Prostate gland (tissue), 2 donors: ENCODE data around the gene PTGES3. TPM values are rescaled to one million over a fixed set of nuclear protein-coding genes. Genes with fewer than 3 reads are reported as not detected.

Experiments used
- DNase-seq: peaks from one replicate; pipeline ENCODE4 v3.0.0-alpha.2; 2019; ENCODE audit warnings: low spot score
- H3K27ac ChIP-seq, 2 donors: fragments of 200-600 bp; sonication (generic); 2 replicates each; pipeline ENCODE4 v1.5.1; 2017 to 2019
- H3K27me3 ChIP-seq: fragments of 200-600 bp; sonication (generic); replicated peaks from 2 replicates; pipeline ENCODE4 v1.5.1; 2019; ENCODE audit not compliant: insufficient read depth
- H3K36me3 ChIP-seq, 2 donors: fragments of 200-600 bp; sonication (generic); 1 replicate in 1 of 2; 2 replicates in 1 of 2; pipeline versions ENCODE4 v1.5.1 to v1.8.1; 2017 to 2019
- H3K4me1 ChIP-seq: fragments of 200-600 bp; sonication (generic); replicated peaks from 2 replicates; pipeline ENCODE4 v1.5.1; 2019
- H3K4me3 ChIP-seq, 2 donors: fragments of 200-600 bp; sonication (generic); 2 replicates each; pipeline ENCODE4 v1.5.1; 2017 to 2019
- H3K9me3 ChIP-seq: fragments of 200-600 bp; sonication (generic); 2 replicates; pipeline ENCODE4 v1.5.1; 2017
- POLR2A ChIP-seq: fragments of 450-650 bp; IDR thresholded peaks from one replicate; pipeline ENCODE4 v1.6.1; 2016; ENCODE audit warnings: antibody characterized with exemption, mild to moderate bottlenecking
- POLR2AphosphoS5 ChIP-seq: sonication (generic); formaldehyde crosslinking; IDR thresholded peaks from one replicate; pipeline ENCODE4 v1.6.1; 2017; ENCODE audit warnings: antibody characterized with exemption
- WGBS: methylation state at CpG from one replicate; pipeline ENCODE4 v1.1.5; 2018; 5-methylcytosine and 5-hydroxymethylcytosine counted together
- intact Hi-C: fragments of 100-400 bp; cut with DNase I; formaldehyde crosslinking; loops from one replicate; pipeline ENCODE4 v1.14.2; 2022
- small RNA-seq, 2 donors: library from RNA; depleted of rRNA; stranded (forward); fragments of <200 nt; gene quantifications; one replicate each; pipeline ENCODE3, GENCODE V24; 2016
- total RNA-seq, 2 donors: library from RNA; depleted of rRNA; stranded (reverse); fragments of >200 nt; gene quantifications; one replicate each; pipeline ENCODE4 v1.1.0, GENCODE V29; 2016
- TF ChIP-seq, protein P1 (sequence below), 4 experiments: fragments of 200-600 bp in 2 of 4; fragments of 450-650 bp in 2 of 4; sonication (generic) in 2 of 4; IDR thresholded peaks; 1 replicate in 3 of 4; 2 replicates in 1 of 4; pipeline ENCODE4 v1.5.1; 2016 to 2019; ENCODE audit warnings: antibody characterized with exemption in 4 of 4, mild to moderate bottlenecking in 2 of 4, moderate library complexity in 2 of 4

The PTGES3 gene
- total RNA-seq, 2 donors from 2014 or later = 94.6 to 125 TPM

- DNase-seq = no peak
- Histone ChIP-seq H3K4me1 (no peaks in the 10 kb centered on the region), H3K36me3 (no peaks in the 10 kb centered on the region), H3K27me3 (no peaks in the 10 kb centered on the region), H3K4me3 (no peak overlapping the region), H3K9me3 (no peaks in the 10 kb centered on the region), H3K27ac (no peak overlapping the region)
- WGBS = 89% methylated on average over 1 of the region's 1 CpG
- intact Hi-C loops = no loop called here
- TF ChIP-seq POLR2A (no peak), POLR2AphosphoS5 (no peak)
- TF ChIP-seq, protein P1, sequence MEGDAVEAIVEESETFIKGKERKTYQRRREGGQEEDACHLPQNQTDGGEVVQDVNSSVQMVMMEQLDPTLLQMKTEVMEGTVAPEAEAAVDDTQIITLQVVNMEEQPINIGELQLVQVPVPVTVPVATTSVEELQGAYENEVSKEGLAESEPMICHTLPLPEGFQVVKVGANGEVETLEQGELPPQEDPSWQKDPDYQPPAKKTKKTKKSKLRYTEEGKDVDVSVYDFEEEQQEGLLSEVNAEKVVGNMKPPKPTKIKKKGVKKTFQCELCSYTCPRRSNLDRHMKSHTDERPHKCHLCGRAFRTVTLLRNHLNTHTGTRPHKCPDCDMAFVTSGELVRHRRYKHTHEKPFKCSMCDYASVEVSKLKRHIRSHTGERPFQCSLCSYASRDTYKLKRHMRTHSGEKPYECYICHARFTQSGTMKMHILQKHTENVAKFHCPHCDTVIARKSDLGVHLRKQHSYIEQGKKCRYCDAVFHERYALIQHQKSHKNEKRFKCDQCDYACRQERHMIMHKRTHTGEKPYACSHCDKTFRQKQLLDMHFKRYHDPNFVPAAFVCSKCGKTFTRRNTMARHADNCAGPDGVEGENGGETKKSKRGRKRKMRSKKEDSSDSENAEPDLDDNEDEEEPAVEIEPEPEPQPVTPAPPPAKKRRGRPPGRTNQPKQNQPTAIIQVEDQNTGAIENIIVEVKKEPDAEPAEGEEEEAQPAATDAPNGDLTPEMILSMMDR (IDR thresholded peaks at IDR 0.05) = no peak
Observed at GRCh38 chr12:56622535-56622934, 65.5 kb downstream of the PTGES3 start.

- no peak for TF ChIP-seq POLR2AphosphoS5
- TF ChIP-seq, protein P1 (IDR thresholded peaks at IDR 0.05) = no peak
- TF ChIP-seq POLR2A = no peak
- DNase-seq = no peak
- Histone ChIP-seq H3K4me3 (no peak overlapping the region), H3K27me3 (no peaks in the 10 kb centered on the region), H3K4me1 (no peaks in the 10 kb centered on the region), H3K36me3 (peaks cover 36 to 42% of the 10 kb centered on the region in 2 donors), H3K27ac (no peak overlapping the region), H3K9me3 (no peaks in the 10 kb centered on the region)
- intact Hi-C loops = no loop called here
Observed at GRCh38 chr12:56616925-56617324, 71.2 kb downstream of the PTGES3 start.

DNA sequence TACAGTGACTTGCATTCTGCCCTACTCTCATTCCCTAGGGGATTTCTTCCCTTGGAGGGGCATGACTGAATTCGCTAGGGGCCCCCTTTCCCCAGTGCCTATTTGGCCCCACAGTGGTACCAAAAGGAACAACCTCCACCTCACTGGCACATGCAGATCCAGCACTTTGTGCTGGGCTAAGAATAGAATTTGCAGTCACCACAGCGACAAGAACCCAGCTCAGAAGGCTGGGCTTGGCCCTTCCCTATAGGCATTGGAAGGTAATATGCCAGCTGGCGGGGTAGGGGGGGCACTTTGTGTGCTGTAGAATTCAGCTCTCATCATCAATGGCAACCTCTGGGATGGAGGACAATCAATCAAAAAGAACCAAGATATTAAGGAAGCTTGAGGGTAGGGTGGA lies 71.8 kb downstream of the PTGES3 start:
- TF ChIP-seq, protein P1 (IDR thresholded peaks at IDR 0.05) = no peak
- no peak for TF ChIP-seq POLR2A
- TF ChIP-seq POLR2AphosphoS5 = no peak
- Histone ChIP-seq H3K27ac (no peak overlapping the region), H3K4me1 (no peaks in the 10 kb centered on the region), H3K9me3 (no peaks in the 10 kb centered on the region), H3K4me3 (no peak overlapping the region), H3K36me3 (peaks cover 42 to 48% of the 10 kb centered on the region in 2 donors), H3K27me3 (no peaks in the 10 kb centered on the region)
- DNase-seq = no peak
- intact Hi-C loops = no loop called here
- WGBS = 97% methylated on average over 3 of the region's 3 CpGs

GRCh38 chr12:56614627-56615026 lies 73.5 kb downstream of the PTGES3 start:
- Histone ChIP-seq H3K27ac (no peak overlapping the region), H3K4me1 (no peaks in the 10 kb centered on the region), H3K27me3 (no peaks in the 10 kb centered on the region), H3K9me3 (no peaks in the 10 kb centered on the region), H3K36me3 (peaks cover 58 to 63% of the 10 kb centered on the region in 2 donors), H3K4me3 (no peak overlapping the region)
- no peak for DNase-seq
- intact Hi-C loops = no loop called here
- TF ChIP-seq, protein P1 (IDR thresholded peaks at IDR 0.05) = no peak
- TF ChIP-seq POLR2AphosphoS5 = no peak
- 85% methylated on average over 8 of the region's 8 CpGs for WGBS

Small RNAs within 50 kb of the gene (small RNA-seq; reads per million reads assigned to genes)
- gene RN7SL809P (0 reads per million in 2 donors), gene SNORD59A (15,050 to 35,411 reads per million in 2 donors)

Other genes starting within 250 kb of the PTGES3 start
- gene TIMELESS, start 238.9 kb downstream of the PTGES3 start, total RNA-seq = 10 to 100 TPM in 1 of 2 donors, 1 to 10 TPM in 1; 8.0 to 12.3 TPM
- gene MIP, start 233.6 kb downstream of the PTGES3 start, total RNA-seq = not detected
- 1 to 10 TPM; 2.6 to 5.1 TPM for gene SPRYD4, start 219.7 kb downstream of the PTGES3 start, total RNA-seq
- 1 to 10 TPM; 4.1 to 6.6 TPM for gene GLS2, start 200.1 kb downstream of the PTGES3 start, total RNA-seq
- gene RBMS2, start 166.5 kb downstream of the PTGES3 start, total RNA-seq = 100 to 1,000 TPM in 1 of 2 donors, 10 to 100 TPM in 1; 21.1 to 259 TPM
- 100 to 1,000 TPM in 1 of 2 donors, 10 to 100 TPM in 1; 48.7 to 143 TPM for gene BAZ2A, start 58.0 kb downstream of the PTGES3 start, total RNA-seq
- 100 to 1,000 TPM; 372 to 401 TPM for gene ATP5F1B, start 42.3 kb downstream of the PTGES3 start, total RNA-seq
- 1,000 to 10,000 TPM in 1 of 2 donors, 100 to 1,000 TPM in 1; 912 to 1,347 TPM for gene NACA, start 37.0 kb upstream of the PTGES3 start, total RNA-seq
- 10 to 100 TPM in 1 of 2 donors, 1 to 10 TPM in 1; 9.0 to 14.5 TPM for gene PRIM1, start 64.0 kb upstream of the PTGES3 start, total RNA-seq
- gene HSD17B6, start 75.0 kb upstream of the PTGES3 start, total RNA-seq = 10 to 100 TPM; 25.4 to 36.4 TPM
- gene SDR9C7, start 246.1 kb upstream of the PTGES3 start, total RNA-seq = 1 to 10 TPM in 1 of 2 donors, not detected in 1; 1.1 TPM